Activated CD4-positive, alpha-beta T cell treated with anti-CD3 and anti-CD28 coated beads, Interleukin-2, amount 50 U/mL, for 1 hour (primary cell): ENCODE results near the gene TIGD7.
"Not testable (repeated sequence)": the region's sequence is repeated elsewhere in the genome, so short reads cannot be mapped to it uniquely, and the experiment has no call there.

Experiments used
- DNase-seq: peaks from one replicate; pipeline ENCODE4 v3.0.0-alpha.2; 2020

TIGD7 gene

DNA sequence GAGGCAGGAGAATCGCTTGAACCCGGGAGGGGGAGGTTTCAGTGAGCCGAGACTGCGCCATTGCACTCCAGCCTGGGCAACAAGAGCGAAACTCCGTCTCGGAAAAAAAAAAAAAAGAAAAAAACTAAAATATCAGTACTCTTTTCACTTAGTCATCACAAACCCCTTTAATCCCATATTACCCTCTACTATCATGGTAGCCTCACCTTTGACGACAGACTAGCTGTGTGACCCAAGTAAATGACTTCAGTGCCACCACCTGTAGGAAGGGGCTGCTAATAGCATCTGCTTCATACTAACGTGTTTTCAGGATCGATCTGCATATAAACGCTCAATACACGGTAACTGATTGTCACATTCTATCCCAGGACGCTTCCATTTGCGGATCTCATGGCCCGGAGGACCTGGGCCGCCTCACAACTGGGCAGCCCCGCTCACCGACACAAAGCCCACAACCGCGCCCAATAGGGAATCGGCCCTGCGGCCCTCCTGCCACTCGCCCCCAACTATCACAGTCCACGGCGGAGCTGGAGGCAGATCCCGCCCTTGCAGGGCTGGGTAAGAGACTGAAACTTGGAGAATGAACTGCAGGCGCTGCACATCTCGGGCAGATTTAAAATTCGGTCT is 23.0 kb downstream of the TIGD7 start:
- DNase-seq = no peak

DNA sequence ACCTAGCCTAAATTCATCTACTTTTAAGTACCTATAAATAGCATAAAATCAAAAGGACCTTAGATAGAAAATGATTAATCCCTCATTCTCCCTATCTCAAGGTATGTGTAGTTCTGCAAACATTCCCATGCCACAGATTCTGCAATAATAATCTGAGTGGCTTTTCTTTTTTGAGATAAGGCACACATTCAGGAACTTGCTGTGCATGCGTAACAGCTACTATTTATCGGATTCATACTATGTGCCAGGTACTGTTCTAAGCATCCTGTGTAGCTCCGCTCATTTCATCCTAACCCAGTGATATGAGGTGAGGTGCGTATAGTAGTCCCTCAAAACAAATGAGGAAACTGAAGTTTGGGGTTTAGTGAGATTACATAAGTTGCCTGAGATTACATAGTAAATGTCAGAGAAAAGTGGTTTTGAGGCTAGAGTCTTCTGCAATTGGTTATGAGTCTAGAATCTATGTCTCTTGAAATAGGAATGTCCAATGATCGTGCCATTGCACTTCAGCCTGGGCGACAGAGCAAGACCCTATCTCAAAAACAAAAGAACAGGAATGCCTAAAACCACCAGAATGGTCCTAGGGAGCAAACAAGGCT is 23.9 kb downstream of the TIGD7 start:
- DNase-seq = no peak

DNA sequence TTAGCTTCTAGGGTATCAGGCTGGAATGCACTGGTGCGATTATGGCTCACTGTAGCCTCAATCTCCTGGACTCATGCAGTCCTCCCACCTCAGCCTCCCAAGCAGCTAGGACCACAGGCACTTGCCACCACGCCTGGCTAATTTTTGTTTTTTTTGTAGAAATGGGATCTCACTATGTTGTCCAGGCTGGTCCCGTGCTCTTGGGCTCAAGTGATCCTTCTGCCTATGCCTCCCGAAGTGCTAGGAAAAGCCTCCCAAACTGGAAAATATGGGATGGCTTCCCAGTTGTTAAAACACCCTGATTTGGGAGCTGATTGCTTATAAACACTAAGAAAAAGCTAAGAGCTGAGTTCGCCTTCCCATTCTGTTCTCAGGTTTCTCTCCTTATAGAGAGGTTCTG is 28.6 kb downstream of the TIGD7 start:
- DNase-seq = no peak

DNA sequence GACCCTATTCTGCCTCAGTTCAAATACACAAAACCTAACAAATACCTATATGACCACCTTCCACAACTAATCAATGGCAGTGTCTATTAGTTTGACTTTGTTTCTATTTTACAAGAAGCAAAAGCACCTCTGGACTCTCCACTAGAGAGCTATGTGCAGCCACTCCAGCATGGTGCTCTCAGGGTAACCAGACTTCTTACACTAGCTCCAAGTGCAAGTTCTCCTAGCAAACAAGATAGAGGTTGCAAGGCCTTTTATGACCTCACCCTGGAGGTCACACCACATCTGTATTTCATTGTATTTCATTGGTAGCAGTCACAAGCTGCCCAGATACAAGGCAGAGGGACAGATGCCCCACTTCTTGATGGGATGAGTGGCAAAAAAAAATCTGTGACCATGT is 30.3 kb downstream of the TIGD7 start:
- DNase-seq = no peak

DNA sequence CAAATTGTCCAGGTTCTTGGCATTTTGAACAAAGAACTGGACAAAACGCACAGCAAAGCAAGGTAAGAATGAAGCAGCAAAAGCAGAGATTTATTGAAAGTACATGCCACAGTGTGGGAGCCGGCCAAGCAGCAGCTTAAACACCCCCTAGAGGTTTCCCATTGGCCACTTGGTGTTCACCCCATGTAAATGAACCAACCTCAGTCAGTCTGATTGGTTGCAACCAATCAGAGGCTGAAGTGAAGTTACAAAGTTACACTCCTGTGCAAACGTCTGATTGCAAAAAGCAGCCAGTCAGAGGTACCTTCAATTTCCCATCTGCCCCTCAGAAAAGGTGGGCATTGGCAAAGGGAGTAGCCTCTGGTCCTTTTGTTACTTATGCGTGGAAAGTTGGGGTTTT is 30.7 kb downstream of the TIGD7 start:
- DNase-seq = no peak

DNA sequence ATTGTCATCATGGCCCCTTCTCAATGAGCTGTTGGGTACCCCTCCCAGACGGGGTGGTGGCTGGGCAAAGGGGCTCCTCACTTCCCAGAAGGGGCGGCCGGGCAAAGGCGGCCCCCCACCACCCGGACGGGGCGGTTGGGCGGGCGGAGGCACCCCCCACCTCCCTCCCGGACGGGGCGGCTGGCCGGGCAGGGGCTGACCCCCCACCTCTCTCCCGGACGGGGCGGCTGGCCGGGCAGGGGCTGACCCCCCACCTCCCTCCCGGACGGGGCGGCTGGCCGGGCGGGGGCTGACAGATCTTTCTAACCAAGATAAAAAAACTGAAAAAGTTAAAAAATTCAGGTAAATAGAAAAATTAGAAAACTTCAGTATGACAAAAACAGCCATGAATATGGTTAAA is 33.9 kb downstream of the TIGD7 start:
- DNase-seq = not testable (repeated sequence)

DNA sequence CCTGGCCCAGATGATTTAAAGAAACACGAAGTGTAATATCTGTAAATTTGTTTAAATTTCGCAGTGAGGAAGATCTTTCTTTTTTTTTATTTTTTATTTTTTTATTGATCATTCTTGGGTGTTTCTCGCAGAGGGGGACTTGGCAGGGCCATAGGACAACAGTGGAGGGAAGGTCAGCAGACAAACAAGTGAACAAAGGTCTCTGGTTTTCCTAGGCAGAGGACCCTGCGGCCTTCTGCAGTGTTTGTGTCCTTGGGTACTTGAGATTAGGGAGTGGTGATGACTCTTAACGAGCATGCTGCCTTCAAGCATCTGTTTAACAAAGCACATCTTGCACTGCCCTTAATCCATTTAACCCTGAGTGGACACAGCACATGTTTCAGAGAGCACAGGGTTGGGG is 34.5 kb downstream of the TIGD7 start:
- not testable (repeated sequence) for DNase-seq

DNA sequence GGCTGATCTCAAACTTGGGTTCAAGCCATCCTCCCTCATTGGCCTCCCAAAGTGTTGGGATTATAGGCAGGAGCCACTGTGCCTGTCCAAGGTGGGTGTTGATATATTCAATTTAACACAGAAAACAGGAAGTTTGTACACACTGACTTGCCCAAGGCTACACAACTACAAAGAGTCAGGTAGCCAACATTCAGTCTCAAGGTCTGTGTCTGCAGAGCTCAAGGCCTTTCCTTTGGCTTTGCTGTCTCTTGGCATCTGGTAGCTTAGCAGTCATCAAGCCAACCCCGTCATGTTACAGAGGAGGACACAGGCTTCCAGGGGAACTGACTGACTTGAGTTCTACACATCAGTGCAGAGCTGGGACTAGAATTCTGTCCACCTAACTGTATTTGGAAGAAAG is 36.9 kb downstream of the TIGD7 start:
- no peak for DNase-seq

DNA sequence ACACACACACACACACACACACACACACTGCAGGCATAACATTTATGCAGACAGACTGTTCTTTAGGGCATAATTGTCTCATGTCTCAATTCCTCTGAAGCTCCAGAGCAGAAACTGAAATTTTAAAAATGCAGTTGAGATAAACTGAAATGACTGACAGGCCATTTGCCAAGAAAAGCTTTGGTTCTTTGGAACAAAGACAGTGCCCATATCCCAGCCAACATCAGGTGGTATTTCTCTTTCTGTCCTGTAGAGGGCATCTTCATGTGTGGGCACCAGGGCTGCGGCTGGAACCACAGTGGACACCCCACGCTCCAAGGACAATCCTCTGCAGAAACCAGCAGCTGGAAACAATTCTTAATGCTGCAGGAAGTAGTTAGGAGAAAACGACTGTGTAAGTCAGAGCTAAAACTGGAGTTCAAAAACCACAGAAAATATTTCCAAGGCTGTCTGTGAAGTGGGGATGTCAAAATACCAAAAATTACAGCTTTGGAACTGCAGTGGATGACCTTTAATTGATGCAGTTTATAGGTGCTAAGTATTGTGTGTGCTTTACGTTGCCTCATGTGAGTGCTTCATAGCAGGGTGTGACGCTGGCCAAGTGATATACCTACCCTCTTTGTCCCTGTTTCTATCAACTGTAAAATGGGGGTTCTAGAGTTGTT is 38.2 kb downstream of the TIGD7 start:
- no peak for DNase-seq

DNA sequence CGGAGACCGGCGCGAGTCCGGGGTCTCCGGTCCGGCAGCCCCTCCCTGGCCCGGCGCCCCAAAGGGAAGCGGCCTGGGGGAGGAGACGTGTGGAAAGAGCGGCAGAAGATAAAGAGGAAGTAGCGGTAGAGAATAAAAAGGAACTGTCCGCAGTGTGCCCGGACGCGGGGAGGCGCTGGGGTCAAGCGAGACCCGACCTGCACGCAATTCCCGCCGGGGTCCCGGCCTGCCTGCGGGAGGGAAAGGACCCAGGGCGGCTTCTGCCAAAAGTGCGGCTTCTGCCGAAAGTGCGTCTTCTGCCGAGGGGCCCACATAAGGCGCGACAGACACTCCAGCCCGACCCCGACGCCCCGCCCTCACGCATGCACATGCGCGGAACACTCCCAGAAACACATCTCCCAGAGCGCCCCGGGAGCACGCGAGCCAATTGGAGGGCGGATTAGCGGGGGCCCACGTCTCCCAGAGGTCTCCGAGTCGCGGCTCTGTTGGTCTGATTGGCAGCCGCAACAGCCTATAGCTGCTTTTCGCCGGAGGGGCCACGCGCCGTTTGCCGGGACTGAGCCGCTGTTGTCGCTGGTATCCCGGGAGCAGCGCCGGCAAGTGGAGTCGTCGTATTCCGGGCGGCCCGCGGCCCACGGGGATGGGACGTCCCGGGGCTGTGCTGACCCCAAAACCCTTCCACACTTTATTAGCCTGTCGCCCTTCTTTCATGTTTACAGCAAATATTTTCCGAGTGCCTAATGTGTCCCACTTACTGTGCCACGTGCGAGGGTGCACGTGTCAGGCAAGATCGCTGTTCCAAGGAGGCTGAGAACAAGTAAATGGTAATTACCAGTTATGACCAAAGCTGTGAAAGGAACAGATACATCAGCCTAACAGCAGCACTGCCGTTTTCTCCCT is 40.8 kb downstream of the TIGD7 start:
- DNase-seq = peak; percentile 96

DNA sequence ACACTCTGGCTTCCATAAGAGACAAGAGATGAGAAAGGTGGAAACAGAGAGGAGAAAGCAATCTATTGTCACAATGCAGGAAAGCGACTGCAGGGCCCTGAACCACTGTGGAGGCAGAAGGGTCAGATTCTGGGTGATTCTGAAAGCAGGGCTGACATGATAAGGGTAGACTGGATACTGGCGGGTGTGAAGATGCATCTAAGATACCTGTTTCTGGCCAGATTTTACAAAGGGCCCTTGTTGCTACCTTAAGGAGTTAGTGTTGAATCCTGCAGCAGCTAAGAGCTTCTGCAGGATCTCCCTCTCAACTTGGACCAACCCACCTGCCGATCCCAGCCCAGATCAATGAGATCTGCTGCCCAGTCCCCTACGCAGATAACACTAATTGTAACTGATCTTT is 42.7 kb downstream of the TIGD7 start:
- no peak for DNase-seq

DNA sequence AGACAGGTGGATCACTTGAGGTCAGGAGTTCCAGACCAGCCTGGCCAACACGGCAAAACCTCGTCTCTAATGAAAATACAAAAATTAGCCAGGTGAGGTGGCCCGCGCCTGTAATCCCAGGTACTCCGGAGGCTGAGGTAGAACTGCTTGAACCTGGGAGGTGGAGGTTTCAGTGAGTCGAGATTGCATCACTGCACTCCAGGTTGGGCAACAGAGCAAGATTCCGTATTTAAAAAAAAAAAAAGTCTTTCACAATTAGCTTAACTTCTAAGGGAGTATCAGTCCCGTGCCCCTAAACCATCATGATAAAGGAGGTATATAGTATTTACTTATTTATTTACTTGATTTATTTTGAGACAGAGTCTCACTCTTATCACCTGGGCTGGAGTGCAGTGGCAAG is 45.4 kb downstream of the TIGD7 start:
- no peak for DNase-seq

DNA sequence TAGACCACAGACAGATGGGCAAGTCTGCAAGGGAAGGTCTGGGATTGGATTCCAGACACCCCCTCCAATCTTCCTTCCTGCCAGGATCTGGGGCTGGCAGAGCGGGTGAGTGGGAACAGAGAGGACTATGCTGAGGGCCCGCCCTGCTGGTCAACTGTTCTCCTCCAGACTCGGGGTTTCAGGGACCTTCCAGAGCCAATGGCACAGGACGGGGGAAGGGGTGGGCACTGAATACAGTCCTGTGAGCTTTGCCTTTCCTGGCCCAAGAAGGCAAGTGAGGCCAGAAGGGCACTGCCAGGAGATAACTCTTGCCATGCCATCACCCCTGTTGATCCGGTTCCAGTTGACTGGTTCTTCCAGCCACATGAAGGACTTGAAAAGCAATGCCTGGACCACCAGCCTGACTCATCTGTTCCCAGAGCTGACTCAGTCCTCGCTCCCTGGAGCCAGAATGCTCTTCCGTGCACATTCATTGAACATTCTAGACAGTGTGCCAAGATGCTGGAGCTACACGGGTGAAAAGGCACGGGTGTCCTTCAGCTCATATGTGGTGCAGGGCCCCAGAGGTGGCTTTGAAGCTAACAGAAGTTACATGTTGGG is 48.3 kb downstream of the TIGD7 start:
- no peak for DNase-seq

DNA sequence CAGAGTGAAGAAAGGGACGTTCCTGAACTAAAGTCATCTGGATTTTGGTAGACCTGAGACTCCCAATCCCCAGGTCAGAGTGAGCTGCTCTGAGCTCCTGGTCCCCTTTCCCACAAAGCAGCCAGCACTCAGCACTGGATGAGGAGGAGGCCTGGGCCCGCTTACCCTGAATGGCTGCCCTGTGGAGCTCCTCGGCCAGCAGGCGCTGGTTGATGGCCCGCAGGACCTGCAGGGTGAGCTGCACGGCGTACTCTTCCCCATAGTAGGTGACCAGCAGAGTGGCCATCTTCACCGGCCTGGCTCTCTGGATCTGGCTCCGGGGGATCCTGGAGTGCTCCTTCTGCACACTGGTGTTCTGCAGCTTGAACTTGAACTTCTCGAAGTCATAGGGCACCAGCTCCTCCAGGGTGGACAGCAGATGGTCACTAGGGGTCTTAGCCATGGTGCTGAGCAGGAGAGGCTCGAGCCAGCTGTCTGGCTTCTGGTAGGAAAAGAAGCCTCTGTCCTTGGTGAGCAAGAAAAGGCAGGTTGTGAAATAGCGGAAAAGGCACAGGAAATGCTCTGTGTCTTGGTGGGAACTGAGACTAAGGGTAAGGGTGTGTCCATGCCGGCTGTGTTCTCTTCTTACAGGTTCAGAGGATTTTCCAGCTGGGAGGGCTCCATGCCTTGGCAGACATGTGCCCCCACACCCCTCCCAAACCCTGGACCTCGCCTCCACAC is 48.9 kb downstream of the TIGD7 start, which contains the start of gene MEFV:
TSS of gene MEFV (minus strand) at position 488 of the 720 bp plus-strand sequence. CDS start at position 442, 46 bp downstream.
- no peak for DNase-seq

DNA sequence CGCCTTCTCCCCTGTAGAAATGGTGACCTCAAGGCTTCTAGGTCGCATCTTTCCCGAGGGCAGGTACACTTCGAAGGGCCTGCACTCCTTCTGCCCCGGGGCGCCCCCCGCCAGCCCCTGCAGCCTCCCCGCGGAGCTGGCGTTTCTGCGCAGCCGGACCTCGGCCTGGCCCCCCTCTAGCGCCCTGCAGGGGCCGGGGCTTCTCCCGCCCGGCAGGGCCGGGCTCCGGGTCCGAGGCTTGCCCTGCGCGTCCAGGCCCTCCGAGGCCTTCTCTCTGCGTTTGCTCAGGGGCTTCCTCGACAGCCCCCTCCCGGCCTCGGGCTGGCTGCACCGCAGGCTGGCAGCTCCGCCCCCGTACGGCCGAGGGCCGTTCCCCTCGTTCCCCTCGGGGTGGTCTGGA is 50.9 kb downstream of the TIGD7 start:
- DNase-seq = no peak

DNA sequence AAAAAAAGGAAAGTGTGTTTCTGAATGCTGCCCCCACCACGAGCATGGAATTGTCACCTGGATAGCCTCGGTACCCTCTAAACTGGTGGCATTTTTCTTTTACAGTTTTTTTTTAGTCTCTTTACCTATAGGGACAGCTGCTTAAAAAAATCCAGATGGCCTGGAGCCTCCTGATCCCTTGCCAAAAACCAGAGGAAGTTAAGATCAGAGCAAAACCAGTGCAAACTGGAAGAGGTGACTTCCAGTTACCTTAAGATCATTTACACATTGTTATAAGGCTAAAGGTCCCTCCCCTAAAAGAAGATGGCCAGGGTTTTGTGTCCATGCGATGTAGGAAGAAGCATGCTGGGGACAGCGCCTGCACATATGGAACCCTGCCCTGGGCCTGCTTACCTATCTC is 52.3 kb downstream of the TIGD7 start:
- no peak for DNase-seq

DNA sequence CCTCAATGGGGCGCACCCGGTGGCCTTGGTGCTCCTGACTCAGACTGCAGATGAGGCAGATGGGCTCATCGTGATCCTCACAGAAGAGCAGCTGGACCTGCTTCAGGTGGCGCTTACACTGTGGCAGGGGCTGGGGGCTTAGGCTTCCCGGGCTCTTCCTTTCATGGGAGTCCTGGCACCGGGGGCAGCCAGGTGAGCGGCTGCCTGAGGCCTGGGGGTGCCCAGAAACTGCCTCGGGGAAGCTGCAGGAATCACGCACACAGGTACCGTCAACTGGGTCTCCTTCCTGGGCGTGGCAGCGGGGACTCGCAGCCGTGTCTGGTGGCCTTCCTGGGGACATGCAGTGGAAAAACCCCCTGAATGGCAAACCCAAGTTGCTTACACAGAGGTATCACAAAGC is 55.8 kb downstream of the TIGD7 start:
- no peak for DNase-seq

DNA sequence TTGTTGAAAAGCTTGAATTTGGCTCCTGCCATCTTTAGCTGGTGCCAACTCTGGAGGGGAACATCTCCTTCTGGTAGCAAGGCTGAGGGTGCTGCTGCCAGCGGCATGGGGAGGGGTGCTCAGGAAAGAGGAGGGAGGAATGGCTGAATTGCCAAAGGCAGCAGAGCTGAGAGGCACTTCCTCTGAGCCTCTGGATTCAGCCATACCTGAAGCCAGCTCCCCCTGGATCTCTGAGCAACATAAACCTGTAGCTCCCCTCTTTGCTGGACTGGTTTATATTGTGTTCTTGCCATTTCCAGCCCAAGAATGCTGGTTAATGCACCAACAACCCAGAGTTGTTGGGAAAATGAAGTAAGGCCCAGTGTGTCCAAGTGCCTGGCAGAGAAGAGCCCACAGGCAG is 56.2 kb downstream of the TIGD7 start:
- DNase-seq = no peak
